ENCODE data around the gene MOB1A. TPM values are rescaled to one million over a fixed set of nuclear protein-coding genes. Genes with fewer than 3 reads are reported as not detected.

The MOB1A gene
- total and polyA plus RNA-seq, 2 of the 8 experiments (the other 6 are each of a cell fraction or from before 2014, with no cell fraction given) = 21.6 to 91.7 TPM

DNA sequence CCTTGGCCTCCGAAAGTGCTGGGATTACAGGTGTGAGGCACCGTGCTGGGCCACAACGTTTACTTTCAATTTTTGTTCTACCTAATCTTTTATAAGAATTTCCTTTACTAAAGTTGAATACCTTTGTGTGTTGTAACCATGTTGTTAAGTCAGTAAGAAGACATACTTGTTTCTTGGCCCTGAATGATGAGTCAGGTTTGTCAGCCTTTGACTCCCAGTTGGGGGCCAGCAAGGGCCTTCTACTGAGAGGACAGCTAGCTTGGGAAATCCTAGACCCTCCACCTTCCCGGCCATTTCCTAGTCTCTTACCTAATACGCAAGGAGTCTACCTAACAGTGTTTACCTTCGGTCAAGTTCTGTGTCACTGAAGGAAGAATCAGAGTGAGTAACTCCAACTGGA is 42.4 kb upstream of the MOB1A start:
- Histone ChIP-seq H2BK15ac (ENCODE audit: low read length) (no peak overlapping the region), H2BK120ac (replicated peaks; ENCODE audit: low read depth, low read length) (no peak overlapping the region), H3K4ac (replicated peaks; ENCODE audit: insufficient read length, low read depth, low read length) (no peak overlapping the region), H3K23ac (ENCODE audit: insufficient read length) (no peak overlapping the region), H3K18ac (ENCODE audit: extremely low read depth, low read length) (no peak overlapping the region), H2AK5ac (ENCODE audit: low read depth, low read length) (no peak overlapping the region), H3K14ac (ENCODE audit: insufficient read length) (no peak overlapping the region), H3K9ac (replicated peaks in 1 of 4; ENCODE audit: extremely low read depth in 1 of 4, low read depth in 3 of 4, low read length in 3 of 4) (no peak overlapping the region), H4K91ac (replicated peaks; ENCODE audit: insufficient read length, low read length) (no peak overlapping the region), H3K56ac (replicated peaks; ENCODE audit: insufficient read length, low read depth, low read length) (no peak overlapping the region), H2AFZ (ENCODE audit: low read length) (no peak overlapping the region), H3K4me3 (ENCODE audit: extremely low read depth in 1 of 4, insufficient read depth in 2 of 4, low read depth in 3 of 4, low read length in 4 of 4) (no peak overlapping the region), H2BK20ac (ENCODE audit: low read length) (no peak overlapping the region), H3K23me2 (ENCODE audit: low read depth, low read length) (no peaks in the 10 kb centered on the region), H3K27me3 (replicated peaks in 1 of 4; ENCODE audit: control insufficient read depth in 3 of 4, extremely low read depth in 1 of 4, insufficient read depth in 3 of 4, low read length in 3 of 4) (no peaks in the 10 kb centered on the region), H3K4me2 (ENCODE audit: insufficient read depth in 1 of 2, low read depth in 2 of 2, low read length in 2 of 2) (no peak overlapping the region), H4K5ac (ENCODE audit: insufficient read length, low read depth, low read length) (no peak overlapping the region), H3K27ac (ENCODE audit: low read depth, low read length) (no peak overlapping the region), H3K79me1 (ENCODE audit: low read depth, low read length) (no peaks in the 10 kb centered on the region), H3K4me1 (replicated peaks in 1 of 4; ENCODE audit: control insufficient read depth in 3 of 4, insufficient read depth in 4 of 4, low read length in 3 of 4) (no peaks in the 10 kb centered on the region), H4K8ac (ENCODE audit: extremely low read depth, insufficient read depth, low read length) (no peak overlapping the region), H3K9me3 (ENCODE audit: insufficient read depth in 2 of 2, low read depth in 1 of 2, low read length in 1 of 2) (no peaks in the 10 kb centered on the region), H3K79me2 (ENCODE audit: control insufficient read depth in 1 of 2, insufficient read depth in 2 of 2, low read length in 2 of 2) (no peaks in the 10 kb centered on the region), H3K36me3 (ENCODE audit: control insufficient read depth in 2 of 4, insufficient read depth in 4 of 4, low read length in 3 of 4) (peaks cover 0 to 40% (median 18%) of the 10 kb centered on the region in 4 experiments; a peak in 6 of 8 replicates), H4K20me1 (replicated peaks in 1 of 2; ENCODE audit: control insufficient read depth in 1 of 2, insufficient read depth in 2 of 2, low read length in 2 of 2) (peaks cover 2 to 5% of the 10 kb centered on the region in 2 experiments), H2BK12ac (ENCODE audit: low read depth, low read length) (no peak overlapping the region), H2BK5ac (ENCODE audit: low read depth, low read length) (no peak overlapping the region)
- POLR2A ChIA-PET (ENCODE audit: partially characterized antibody) = interaction anchor here (1.4 to 72.1 kb wide), 5 partner anchors 7 to 43 kb away, joined by 4 to 2699 read pairs (median 73); partner anchors contain the start of genes BOLA3, MOB1A and MTHFD2
- FAIRE-seq (no peak), DNase-seq (ENCODE audit: low read depth in 1 of 2, low spot score in 2 of 2) (no peak)
- WGBS, 2 experiments (ENCODE audit: extremely low coverage in 1 of 2, insufficient coverage in 1 of 2, insufficient read length in 1 of 2, insufficient replicate concordance in 2 of 2, low coverage in 1 of 2, low lambda C conversion rate in 2 of 2, missing lambda C conversion rate in 1 of 2) = 93% methylated on average over 6 of the region's 6 CpGs; no CpG with 5 or more reads in 1 of the 2 experiments
- CTCF ChIA-PET (ENCODE audit: partially characterized antibody) = no interaction called here
- TF ChIP-seq RNF2 (IDR thresholded peaks at IDR 0.05; ENCODE audit: borderline replicate concordance, low read depth, low read length, missing control alignments, poor library complexity, severe bottlenecking) (no peak), KDM1A (IDR thresholded peaks at IDR 0.05; ENCODE audit: borderline replicate concordance, low read length) (no peak), SIRT6 (IDR thresholded peaks at IDR 0.05; ENCODE audit: low read length) (no peak), CBX5 (IDR thresholded peaks at IDR 0.05; ENCODE audit: low read depth, low read length) (no peak), POLR2A (IDR thresholded peaks at IDR 0.05; ENCODE audit: control extremely low read depth in 1 of 2, low read depth in 2 of 2, low read length in 2 of 2) (no peak), FOSL1 (IDR thresholded peaks at IDR 0.05; ENCODE audit: insufficient read depth, low read depth, low read length) (no peak), TAF7 (optimal IDR thresholded peaks at IDR 0.05; ENCODE audit: borderline replicate concordance, low read depth, low read length) (no peak), EP300 (IDR thresholded peaks at IDR 0.05; ENCODE audit: borderline replicate concordance in 1 of 2, low read depth in 2 of 2, low read length in 2 of 2) (no peak), YY1 (IDR thresholded peaks at IDR 0.05; ENCODE audit: low read depth, low read length) (no peak), JUND (IDR thresholded peaks at IDR 0.05; ENCODE audit: low read length) (no peak), ASH2L (IDR thresholded peaks at IDR 0.05; ENCODE audit: low read length) (no peak), BRCA1 (IDR thresholded peaks at IDR 0.05; ENCODE audit: low read depth, low read length) (no peak)
- TF ChIP-seq, protein P1, sequence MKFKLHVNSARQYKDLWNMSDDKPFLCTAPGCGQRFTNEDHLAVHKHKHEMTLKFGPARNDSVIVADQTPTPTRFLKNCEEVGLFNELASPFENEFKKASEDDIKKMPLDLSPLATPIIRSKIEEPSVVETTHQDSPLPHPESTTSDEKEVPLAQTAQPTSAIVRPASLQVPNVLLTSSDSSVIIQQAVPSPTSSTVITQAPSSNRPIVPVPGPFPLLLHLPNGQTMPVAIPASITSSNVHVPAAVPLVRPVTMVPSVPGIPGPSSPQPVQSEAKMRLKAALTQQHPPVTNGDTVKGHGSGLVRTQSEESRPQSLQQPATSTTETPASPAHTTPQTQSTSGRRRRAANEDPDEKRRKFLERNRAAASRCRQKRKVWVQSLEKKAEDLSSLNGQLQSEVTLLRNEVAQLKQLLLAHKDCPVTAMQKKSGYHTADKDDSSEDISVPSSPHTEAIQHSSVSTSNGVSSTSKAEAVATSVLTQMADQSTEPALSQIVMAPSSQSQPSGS (IDR thresholded peaks at IDR 0.05; ENCODE audit: low read length) = no peak

Data from H1 (cell line).